COLO668 (cell line): ENCODE data around the gene MIGA2.

Experiments used
- DNase-seq: peaks from one replicate; lab custom pipeline; 2025; ENCODE audit not compliant: unreplicated experiment; lab: John Stamatoyannopoulos, UW

MIGA2 gene

DNA sequence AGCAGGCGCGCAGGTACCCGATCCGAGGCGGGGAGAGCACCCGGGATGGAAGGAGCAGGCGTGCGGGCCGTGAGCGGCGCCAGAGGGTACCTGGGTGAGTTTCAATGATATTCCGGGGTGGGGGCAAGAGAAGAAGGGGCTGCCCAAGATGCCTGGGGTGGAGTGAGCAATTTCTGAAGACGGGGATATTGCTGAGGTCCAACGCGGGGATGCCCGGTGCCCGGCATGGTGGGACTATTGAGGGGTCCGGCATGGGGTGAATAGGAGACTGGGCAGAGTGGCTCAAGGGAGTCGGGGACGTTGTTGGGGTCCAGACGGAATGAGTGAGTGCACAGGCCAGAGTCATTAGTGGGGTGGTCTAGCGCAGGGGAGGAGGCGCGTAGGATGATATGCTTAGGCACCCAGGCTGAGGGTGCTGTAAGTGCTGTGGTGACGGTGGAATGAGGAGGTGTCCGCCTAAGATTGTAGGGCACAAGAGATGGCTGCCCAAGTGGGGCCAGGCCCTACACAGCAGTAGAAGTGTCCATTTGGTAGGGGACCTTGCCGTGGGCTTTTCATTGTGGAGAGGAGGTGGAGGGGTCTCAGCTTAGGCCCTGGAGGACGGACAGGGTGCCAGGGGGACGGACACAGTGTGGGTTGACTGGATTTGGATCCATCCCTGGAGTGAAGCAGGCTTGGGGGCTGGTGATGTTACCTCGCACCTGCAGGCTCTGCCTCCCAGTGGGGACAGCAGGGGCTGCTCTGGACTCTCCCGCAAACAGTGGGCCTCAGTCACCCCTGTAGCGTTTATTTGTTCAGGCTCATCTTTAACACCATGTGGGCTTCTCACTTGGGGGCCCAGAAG, 719 bp downstream of the MIGA2 start:
- DNase-seq: no peak

DNA sequence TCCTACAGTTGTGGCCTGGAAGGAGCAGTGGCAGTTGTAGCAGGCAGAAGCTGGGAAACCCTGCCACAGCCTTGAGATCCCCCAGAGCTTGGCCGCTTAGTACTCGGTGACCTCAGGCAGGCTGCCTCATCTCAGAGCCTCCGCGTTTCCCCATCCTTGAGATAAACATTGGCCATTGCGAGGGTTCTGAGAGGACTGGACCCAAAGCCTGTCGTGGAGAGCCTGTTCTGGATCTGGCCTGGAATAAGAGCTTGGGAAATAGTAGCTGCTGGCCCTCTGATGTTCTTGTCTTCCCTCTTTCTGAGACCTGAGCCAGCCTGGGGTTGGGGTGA, 1.3 kb downstream of the MIGA2 start:
- no peak for DNase-seq

DNA sequence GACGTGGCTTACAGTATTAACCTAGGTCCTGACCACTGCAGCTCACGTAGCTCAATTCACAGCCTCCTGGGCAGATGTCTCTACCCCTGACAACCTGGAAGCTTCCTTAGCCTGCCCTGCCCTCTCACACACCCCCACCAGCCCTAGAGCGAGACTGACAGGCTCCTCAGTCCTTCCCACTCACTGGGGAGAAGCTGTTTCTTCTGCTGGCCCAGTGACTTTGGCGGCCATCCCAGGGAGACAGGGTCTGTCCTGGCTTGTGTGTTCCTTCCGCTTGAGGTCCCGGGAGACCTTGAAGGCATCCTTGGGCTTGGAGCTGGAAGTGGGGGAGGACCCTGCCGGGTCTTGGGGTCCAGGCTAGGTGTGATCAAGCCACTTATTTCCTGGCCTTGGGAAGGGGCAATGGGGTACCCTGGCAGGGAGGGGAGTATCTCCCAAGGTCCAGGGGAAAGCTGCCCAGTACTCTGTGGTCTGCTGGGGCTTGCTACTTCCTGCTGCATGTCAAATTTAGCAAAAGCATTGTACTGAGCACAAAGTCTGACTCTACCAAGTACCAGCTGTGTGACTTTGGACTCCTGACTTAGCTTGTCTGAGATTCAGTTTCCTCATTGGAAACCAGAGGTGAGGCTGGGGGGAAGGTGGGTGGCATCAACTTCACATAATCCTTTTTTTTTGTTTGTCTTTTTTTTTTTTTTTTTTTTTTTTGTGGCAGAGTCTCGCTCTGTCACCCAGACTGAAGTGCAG, 1.9 kb downstream of the MIGA2 start:
- DNase-seq: no peak

DNA sequence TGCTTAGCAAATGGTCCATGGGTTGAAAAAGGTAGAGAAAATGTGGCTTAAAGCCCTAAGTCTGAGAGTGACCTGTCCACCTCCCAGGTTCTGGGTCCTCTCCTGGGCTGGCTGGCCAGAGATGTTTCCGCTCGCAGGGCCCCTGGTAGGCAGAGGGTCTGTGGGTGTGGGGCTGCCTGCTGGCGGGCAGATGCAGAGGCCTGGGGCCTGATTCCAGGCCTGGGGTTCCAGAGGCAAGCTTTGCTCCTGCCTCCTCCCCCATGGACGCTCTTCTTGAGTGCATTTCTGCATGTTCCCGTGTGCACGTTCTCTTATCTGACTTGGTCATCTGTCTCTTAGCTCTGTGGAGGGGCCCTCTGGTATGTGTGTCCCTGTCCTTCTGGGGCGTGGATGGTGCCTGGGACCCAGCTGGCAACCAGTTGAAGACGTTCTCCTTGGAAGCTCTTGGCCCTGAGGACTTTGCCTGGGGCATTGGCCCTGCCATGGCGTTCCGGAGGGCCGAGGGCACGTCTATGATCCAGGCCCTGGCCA, 3.8 kb downstream of the MIGA2 start:
- no peak for DNase-seq

DNA sequence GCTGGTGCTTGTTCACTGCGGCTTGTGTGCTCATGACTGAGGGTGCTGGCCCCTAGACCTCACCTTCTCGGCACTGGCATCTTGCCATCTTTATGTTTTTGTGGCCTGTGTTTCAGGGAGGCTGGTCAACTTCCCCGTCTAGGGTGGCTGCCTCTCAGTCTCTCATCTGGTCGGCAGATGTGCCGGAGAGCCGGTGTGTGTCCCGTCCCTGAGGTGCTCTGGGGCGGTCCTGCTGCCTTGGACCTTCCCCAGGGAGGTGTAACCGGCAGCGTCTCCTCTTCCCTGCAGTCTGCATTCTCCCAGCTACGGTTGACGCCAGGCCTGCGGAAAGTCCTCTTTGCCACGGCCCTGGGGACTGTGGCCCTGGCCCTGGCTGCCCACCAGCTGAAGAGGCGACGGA, 5.6 kb downstream of the MIGA2 start:
- no peak for DNase-seq

DNA sequence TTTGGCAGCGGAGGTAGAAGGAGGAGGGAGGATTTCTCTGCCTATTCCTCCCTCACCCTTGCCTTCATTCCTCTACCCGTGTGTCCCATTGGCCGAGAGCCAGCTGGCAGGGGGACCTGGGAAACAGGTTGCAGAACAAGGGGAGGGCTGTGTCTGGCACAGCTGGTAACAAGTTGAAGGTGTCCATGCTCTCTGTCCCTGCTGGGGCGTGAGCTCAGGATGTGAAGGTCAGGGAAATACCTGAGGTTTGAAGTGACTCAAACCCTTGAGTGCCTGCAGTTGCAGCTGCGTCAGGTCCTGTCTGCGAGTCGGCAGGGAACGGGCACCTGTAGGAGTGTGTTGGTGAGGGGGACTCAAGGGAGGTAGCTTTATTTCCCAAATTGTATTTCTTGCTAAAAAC, 16.2 kb downstream of the MIGA2 start:
- peak; percentile 6 for DNase-seq

DNA sequence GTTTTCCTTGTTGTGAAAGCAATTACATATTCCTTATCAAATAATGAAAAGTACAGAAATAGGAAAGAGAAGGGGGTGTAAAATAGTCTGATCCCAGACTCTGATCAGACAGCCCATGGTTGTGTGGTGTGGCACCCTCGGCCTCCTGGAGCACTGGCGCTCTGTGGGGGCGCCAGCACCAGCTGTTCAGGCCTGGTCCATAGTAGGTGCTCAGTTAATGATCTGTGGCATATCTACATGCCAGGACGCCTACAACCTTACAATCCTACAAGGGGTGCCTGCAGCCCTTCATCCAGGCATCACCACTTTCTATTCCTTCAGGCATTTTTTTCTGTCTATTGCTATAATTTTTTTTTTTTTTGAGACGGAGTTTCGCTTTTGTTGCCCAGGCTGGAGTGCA, 16.6 kb downstream of the MIGA2 start:
- no peak for DNase-seq

DNA sequence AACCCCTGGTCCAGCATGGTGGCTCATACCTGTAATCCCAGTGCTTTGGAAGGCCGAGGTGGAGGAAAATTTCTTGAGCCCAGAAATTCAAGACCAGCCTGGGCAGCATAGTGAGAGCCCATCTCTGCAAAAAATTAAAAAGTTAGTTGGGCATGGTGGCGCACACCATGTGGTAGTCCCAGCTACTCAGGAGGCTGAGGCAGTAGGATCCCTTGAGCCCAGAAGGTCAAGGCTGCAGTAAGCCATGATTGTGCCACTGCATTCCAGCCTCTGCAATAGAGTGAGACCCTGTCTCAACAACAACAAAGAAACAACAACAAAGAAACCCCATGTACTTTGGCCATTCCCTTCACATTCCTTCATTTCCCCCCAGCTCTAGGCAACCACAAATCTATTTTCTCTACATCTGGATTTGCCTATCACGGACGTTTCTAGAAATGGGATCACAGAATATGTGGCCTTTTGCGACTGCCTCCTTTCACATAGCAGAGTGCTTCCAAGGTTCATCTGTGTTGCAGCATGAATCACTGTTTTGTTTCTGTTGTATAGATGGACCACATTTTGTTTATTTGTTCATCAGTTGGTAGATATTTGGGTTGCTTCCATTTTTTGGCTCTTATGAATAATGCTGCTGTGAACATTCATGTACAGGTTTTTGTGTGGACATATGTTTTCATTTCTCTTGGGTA, 17.9 kb downstream of the MIGA2 start:
- DNase-seq: no peak

DNA sequence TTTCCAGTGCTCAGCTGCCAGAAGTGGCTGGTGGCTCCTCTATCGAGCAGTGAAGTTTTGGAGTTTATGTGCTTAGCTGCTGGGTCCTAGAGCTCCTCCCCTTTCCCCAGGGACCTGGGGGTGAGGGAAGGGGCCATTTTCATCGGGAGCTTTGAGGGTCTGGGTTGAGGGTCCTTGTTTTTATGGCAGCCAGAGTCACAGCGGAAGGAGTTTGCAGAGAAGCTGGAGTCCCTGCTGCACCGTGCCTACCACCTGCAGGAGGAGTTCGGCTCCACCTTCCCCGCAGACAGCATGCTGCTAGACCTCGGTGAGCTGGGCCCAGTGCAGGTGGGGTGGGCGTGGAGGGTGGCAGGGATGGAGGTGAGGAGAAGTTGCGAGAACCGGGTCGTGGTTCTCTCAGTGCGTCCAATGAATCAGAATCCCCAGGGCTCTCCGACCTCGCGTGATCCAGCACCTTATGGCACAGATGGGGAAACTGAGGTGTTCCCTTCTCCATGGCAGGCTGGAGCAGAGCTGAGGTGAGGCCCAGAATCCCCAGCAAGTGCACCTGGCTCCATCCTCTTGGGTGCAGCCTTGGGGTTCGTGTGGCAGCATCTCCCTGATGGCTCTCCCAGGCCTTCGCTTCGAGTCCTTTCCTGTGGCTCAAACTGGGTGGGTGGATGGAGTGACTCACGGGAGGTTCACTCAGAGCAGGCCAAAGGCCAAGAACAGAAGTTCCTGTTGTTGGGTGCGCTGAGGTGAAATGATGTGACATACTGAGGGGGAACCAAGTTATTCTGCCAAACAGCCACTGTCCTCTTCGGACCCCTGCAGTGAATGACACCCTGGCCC, 22.8 kb downstream of the MIGA2 start:
- no peak for DNase-seq

DNA sequence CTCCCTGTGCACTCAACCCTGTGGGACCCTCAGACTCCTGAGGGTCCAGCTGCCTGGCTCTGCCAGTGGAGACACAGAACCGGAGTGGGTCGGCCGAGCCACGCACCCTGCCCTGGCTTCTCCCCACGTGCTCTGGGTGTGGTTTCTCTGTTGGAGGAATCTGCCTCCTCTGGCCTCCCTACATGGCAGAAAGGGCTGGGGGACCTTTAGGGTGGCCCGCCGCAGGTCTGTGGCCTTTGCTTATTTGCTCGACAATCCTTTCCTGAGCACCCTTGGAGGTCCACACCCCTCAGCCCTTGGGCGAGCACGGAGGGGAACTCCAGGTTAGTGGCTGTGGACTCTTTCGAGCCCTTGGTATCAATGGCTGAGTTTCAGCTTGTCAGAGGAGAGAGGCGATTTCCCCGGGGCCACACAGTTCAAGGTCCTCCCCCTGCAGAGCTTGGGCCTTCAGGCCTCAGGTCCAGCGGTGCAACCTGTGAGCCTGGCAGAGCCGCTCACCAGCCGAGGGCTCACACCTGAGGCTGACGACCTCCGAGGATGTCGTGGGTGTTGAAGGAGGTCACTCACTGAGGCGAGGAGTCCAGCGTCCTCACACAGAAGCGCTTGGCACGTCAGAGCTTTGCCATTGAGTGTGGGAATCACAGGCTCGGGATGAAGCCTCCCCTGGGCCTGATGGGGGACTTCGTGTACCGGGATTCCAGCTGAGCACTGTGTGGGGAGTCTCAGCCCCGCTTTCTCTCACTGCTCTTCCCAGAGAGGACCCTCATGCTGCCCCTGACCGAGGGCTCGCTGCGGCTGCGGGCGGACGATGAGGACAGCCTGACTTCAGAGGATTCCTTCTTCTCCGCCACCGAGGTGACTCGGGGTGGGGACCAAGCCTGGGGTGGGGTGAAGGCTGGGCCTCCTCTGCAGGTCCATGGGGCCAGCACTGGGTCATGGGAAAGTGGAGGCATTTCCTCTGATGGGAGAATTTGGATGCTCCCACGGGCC, 23.7 kb downstream of the MIGA2 start:
- no peak for DNase-seq

DNA sequence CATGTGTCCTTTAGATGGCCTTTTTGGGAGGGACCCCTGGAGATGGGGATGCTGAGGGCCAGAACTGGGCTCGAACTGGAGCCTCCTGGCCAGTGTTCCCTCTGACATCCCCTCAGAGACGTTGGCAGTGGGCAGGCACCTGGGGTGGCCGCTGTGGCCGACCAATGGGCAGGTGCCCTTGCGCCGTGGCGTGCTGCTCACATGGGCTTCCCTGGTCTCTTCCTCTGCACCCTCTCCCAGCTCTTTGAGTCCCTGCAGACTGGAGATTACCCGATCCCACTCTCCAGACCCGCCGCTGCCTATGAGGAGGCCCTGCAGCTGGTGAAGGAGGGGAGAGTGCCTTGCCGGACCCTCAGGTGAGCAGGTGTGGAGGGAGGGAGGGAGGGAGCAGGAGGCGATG, 24.6 kb downstream of the MIGA2 start:
- no peak for DNase-seq

DNA sequence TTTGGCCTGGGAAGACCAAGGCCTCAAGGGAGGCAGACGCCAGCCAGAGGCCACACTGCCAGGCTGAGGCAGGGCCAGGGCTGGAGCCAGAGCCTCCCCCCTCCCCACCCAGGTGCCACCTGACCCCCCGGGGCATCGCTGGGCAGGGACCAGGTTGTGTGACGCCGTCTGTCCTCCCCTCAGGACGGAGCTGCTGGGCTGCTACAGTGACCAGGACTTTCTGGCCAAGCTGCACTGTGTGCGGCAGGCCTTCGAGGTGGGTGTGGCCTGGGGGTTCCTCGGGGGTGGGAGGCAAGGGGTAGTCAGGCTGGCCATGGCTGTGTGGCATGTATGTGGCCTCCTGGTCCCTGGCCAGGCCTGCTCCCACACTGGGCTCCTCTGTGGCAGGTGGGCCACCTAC, 26.6 kb downstream of the MIGA2 start:
- DNase-seq: no peak

DNA sequence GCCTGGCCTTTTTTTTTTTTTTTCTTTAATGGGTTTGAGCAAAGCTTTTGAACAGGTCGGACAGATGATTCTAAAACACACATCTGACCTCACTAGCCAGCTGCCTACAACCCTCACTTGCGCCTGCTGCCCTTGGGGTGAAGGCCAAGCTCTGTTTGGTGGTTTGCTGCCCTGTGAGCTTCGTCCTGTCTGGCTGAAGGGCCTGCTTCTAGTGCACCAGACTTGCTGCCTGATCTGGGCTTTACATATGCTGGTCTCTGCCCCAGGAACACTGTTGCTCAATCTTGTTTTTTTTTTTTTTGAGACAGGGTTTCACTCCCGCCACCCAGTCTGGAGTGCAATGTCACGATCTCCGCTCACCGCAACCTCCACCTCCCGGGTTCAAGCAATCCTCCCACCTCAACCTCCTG, 28.1 kb downstream of the MIGA2 start:
- DNase-seq: no peak

DNA sequence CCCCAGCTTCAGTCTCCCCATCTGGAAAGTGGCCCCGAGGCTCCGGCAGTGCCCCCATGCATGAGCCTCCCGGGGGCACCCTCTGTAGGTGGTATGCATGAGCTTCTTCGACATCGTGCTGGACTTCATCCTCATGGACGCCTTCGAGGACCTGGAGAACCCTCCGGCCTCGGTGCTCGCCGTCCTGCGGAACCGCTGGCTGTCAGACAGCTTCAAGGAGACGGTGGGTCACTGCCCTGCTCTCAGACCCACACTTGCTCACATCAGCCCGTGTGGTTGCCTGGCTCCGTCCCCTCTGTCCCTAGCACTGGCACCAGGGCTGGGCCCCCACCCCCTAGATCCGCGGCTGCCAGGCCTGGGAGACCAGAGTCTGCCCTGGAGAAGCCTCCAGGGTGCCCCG, 31.7 kb downstream of the MIGA2 start:
- no peak for DNase-seq

DNA sequence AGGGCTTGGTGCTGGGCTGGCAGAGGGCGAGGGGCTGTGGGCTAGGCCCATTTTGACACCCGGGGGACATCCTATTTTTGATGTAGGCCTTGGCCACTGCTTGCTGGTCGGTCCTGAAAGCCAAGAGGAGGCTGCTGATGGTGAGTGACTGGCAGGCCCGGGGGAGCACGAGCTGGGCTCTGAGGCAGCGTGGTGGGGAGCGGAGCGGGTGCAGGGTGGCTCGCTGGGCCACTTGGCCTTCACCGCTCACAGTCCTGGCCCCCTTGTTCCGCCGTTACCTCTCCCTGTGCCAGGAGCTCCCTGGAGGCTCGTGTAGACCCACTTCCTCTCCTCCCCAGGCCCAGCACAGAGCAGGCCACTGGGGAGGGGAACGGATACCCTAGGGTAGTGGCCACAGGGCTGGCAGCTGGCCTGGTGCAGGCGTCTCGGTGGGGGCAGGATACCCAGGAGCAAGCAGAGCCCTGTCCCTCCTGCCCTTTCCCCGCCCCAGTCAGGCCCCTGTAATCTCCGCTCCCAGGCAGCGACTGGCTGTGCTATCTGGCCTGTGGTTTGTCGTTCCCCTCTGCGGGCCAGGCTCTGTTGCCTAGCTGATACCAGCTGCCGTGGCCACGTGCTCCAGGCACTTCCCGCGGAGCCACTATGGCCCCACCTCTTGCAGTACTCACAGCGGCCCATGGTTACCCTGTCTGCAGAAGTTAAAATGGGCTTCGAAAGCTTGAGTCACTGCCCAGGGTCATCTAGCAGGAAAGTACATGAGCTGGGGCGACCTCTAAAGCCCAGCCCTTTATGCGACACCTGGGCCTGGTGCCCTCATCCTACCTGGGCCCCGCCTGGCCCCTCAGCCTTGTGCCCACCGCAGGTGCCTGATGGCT, 32.8 kb downstream of the MIGA2 start:
- DNase-seq: no peak

DNA sequence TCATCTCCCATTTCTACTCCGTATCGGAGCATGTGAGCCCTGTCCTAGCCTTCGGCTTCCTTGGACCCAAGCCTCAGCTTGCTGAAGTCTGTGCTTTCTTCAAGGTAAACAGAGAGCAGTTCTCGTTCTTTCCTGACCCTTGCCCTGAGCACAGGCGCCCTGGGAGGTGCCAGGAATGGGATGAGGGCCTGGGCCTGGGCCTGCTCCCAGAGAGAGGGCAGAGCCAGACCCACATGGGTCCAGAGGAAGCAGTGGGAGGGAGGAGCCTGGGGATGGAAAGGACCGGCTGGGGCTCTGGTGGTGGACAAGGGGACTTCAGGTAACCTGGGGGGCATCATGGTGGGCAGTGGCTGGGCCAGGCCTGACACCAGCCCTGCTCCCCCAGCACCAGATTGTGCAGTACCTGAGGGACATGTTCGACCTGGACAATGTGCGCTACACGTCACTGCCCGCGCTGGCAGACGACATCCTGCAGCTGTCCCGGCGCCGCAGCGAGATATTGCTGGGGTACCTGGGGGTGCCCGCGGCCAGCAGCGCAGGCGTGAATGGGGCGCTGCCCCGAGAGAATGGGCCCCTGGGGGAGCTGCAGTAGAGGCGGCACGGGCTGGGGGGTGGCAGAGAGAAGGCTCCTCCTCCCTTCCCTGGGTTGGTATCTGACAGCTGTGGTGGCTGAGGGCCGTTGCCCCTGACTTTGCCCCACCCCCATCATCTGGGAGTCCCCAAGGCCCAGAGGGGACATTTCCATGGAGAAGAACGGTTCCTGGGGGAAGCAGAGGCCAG, 33.6 kb downstream of the MIGA2 start:
- DNase-seq: no peak

DNA sequence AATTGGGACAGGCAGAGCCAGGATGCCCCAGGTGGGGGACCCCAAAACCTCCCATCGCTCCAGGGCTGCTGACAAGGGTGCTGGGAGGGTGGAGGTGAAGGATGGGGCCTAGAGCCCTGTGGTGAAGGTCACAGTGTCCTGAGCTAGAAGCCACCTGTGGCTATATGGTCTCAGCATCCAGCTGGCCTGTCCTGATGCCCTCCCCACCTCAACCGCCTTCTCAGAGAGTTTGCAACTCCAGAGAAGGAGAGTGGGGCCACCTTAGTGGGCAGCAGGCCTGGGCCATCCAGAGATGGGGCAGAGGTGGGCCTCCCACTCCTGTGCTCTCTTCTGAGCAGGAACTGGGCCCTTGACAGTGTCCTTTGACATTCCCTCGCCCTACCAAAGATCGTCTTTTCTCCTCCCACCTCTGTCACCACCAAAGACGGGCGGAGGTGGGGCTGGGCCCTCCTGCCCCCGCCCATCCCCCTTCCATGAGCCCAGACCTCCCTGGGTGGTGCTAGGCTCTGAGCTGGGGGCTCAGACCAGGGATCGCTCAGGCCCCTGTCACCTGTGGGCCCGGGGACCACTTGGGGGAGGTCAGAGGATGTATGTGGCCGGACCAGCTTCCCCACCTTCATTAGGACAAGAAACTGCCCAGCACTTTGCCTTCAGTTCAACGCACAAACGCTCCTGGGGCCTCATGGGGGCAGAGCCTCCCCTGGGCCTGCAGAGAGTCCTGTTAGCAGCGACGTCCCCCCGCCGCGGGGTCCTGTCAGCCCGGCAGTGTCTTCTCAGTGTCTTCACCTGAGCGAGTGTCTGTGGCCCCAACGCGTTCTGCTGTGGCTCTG, 34.5 kb downstream of the MIGA2 start:
- DNase-seq: no peak
